H1 (cell line): Measurements from ENCODE around the gene SFRP5. TPM values are rescaled to one million over a fixed set of nuclear protein-coding genes. Genes with fewer than 3 reads are reported as not detected.

ENCODE experiments used
- BCL11A ChIP-seq, 2 experiments: IDR thresholded peaks; one replicate each; pipeline ENCODE4 v1.6.1; 2011; ENCODE audit warnings: low read depth in 2 of 2, low read length in 2 of 2, mild to moderate bottlenecking in 2 of 2
- CBX5 ChIP-seq: fragments of 300-800, 300-1000 bp; sonication (generic); IDR thresholded peaks from 2 replicates; pipeline ENCODE4 v1.7.1; 2016; ENCODE audit warnings: antibody characterized with exemption, low read length, low read depth
- CTCF ChIP-seq, 3 experiments: IDR thresholded peaks; 1 replicate in 2 of 3; 2 replicates in 1 of 3; pipeline versions ENCODE4 v1.5.1 to v1.6.1; 2011; ENCODE audit warnings: low read length in 3 of 3, mild to moderate bottlenecking in 3 of 3, inconsistent platforms in 2 of 3, low read depth in 1 of 3, moderate library complexity in 1 of 3; ENCODE audit not compliant: insufficient read depth in 1 of 3; ENCODE audit errors: control extremely low read depth in 1 of 3
- EP300 ChIP-seq, 2 experiments: IDR thresholded peaks; 1 replicate in 1 of 2; 2 replicates in 1 of 2; pipeline ENCODE4 v1.6.1; 2011 to 2012; ENCODE audit warnings: low read depth in 2 of 2, low read length in 2 of 2, mild to moderate bottlenecking in 2 of 2, borderline replicate concordance in 1 of 2, inconsistent platforms in 1 of 2, moderate library complexity in 1 of 2
- FOSL1 ChIP-seq: IDR thresholded peaks from 2 replicates; pipeline ENCODE4 v1.6.1; 2011; ENCODE audit warnings: mild to moderate bottlenecking, low read depth, low read length, moderate library complexity; ENCODE audit not compliant: insufficient read depth
- GTF2F1 ChIP-seq: IDR thresholded peaks from 2 replicates; pipeline ENCODE4 v1.6.1; 2012; ENCODE audit warnings: low read depth, low read length, improper control_type of control experiment, borderline replicate concordance
- RFX5 ChIP-seq: IDR thresholded peaks from 2 replicates; pipeline ENCODE4 v1.6.1; 2011; ENCODE audit warnings: low read depth, low read length, improper control_type of control experiment, borderline replicate concordance
- SIX5 ChIP-seq: IDR thresholded peaks from 2 replicates; pipeline ENCODE4 v1.6.1; 2011; ENCODE audit warnings: mild to moderate bottlenecking, low read depth, low read length
- TEAD4 ChIP-seq: IDR thresholded peaks from 2 replicates; pipeline ENCODE4 v1.6.1; 2012; ENCODE audit warnings: low read depth, low read length, inconsistent platforms, mixed read lengths
- polyA plus RNA-seq, 7 experiments: library from polyadenylated mRNA; depleted of rRNA in 3 of 7; stranded (reverse) in 5 of 7; unstranded in 2 of 7; fragments of >200 nt in 5 of 7; fragments of 200-250 nt in 2 of 7; gene quantifications; 1 replicate in 5 of 7; 2 replicates in 1 of 7; 4 replicates in 1 of 7; pipeline versions ENCODE4 v1.2.1 to v1.2.3, GENCODE V29; 2011 to 2013; ENCODE audit warnings: missing spikeins in 2 of 7, mixed read lengths in 2 of 7
- total RNA-seq: library from RNA; stranded (reverse); fragmentation: NEBNext Ultra II Directional; extraction: Animal tissue kit (Norgen Biotek cat#: 25700); gene quantifications from 2 replicates; pipeline ENCODE4 v1.2.1, GENCODE V29; 2021

SFRP5 gene
- total and polyA plus RNA-seq, 2 of the 8 experiments (the other 6 are each of a cell fraction or from before 2014, with no cell fraction given) = 3.9 to 5.9 TPM

GRCh38 chr10:97773096-97773495 is 1.3 kb upstream of the SFRP5 start (continued):
- no peak for TF ChIP-seq EP300 (IDR thresholded peaks at IDR 0.05; ENCODE audit: borderline replicate concordance in 1 of 2, low read depth in 2 of 2, low read length in 2 of 2)
- no peak for TF ChIP-seq TEAD4
- no peak for TF ChIP-seq CTCF (IDR thresholded peaks at IDR 0.05; ENCODE audit: control extremely low read depth in 1 of 3, insufficient read depth in 1 of 3, low read depth in 1 of 3, low read length in 3 of 3)
- TF ChIP-seq RFX5 = no peak
- TF ChIP-seq CBX5 = no peak
- no peak for TF ChIP-seq FOSL1
- no peak for TF ChIP-seq BCL11A (IDR thresholded peaks at IDR 0.05; ENCODE audit: low read depth in 2 of 2, low read length in 2 of 2)
- TF ChIP-seq SIX5 = no peak
- no peak for TF ChIP-seq GTF2F1
